GM12878 (cell line): ENCODE data around the gene DDIT4. TPM values are rescaled to one million over a fixed set of nuclear protein-coding genes. Genes with fewer than 3 reads are reported as not detected.
A peak's percentile ranks its signal among the peaks of the same experiment; 100 is the strongest.

Source experiments
- BRCA1 ChIP-seq: IDR thresholded peaks from 2 replicates; pipeline ENCODE4 v1.6.1; 2011; ENCODE audit warnings: low read depth, low read length, improper control_type of control experiment
- CEBPB ChIP-seq, 2 experiments: fragments of 150-350 bp in 1 of 2; IDR thresholded peaks; 2 replicates each; pipeline ENCODE4 v1.6.1; 2012 to 2014; ENCODE audit warnings: low read depth in 2 of 2, low read length in 2 of 2, borderline replicate concordance in 1 of 2, inconsistent platforms in 1 of 2
- CHD2 ChIP-seq: IDR thresholded peaks from 2 replicates; pipeline ENCODE4 v1.6.1; 2011; ENCODE audit warnings: low read depth, low read length, improper control_type of control experiment, borderline replicate concordance
- FOXK2 ChIP-seq: fragments of 450-650 bp; IDR thresholded peaks from 2 replicates; pipeline ENCODE4 v1.6.1; 2017; ENCODE audit warnings: mild to moderate bottlenecking, moderate library complexity
- HDGF ChIP-seq: fragments of 450-650 bp; IDR thresholded peaks from 2 replicates; pipeline ENCODE4 v1.6.1; 2016; ENCODE audit warnings: antibody characterized with exemption
- HSF1 ChIP-seq: fragments of 150-350 bp; IDR thresholded peaks from 2 replicates; pipeline ENCODE4 v1.6.1; 2014; ENCODE audit warnings: mild to moderate bottlenecking, low read depth, low read length
- IKZF1 ChIP-seq: fragments of 450-650 bp; conservative IDR thresholded peaks from 2 replicates; pipeline ENCODE4 v1.6.1; 2017; ENCODE audit warnings: antibody characterized with exemption, mild to moderate bottlenecking
- IRF4 ChIP-seq: IDR thresholded peaks from 2 replicates; pipeline ENCODE4 v1.6.1; 2011; ENCODE audit warnings: low read depth, low read length
- KLF5 ChIP-seq: fragments of 450-650 bp; IDR thresholded peaks from 2 replicates; pipeline ENCODE4 v1.6.1; 2014; ENCODE audit warnings: mild to moderate bottlenecking; ENCODE audit not compliant: partially characterized antibody
- MTA3 ChIP-seq: IDR thresholded peaks from 2 replicates; pipeline ENCODE4 v1.6.1; 2012; ENCODE audit warnings: low read length, inconsistent platforms, borderline replicate concordance
- RFX5 ChIP-seq: IDR thresholded peaks from 2 replicates; pipeline ENCODE4 v1.6.1; 2011; ENCODE audit warnings: low read depth, low read length, improper control_type of control experiment
- RUNX3 ChIP-seq: IDR thresholded peaks from 2 replicates; pipeline ENCODE4 v1.6.1; 2012; ENCODE audit warnings: low read length, inconsistent platforms
- SREBF1 ChIP-seq: IDR thresholded peaks from 2 replicates; pipeline ENCODE4 v1.6.1; 2012; ENCODE audit warnings: mild to moderate bottlenecking, low read length
- STAT3 ChIP-seq: IDR thresholded peaks from 2 replicates; pipeline ENCODE4 v1.6.1; 2011; ENCODE audit warnings: low read depth, low read length, improper control_type of control experiment
- ZBTB11 ChIP-seq: fragments of 450-650 bp; formaldehyde crosslinking; IDR thresholded peaks from 2 replicates; pipeline ENCODE4 v1.5.0; 2022; ENCODE audit warnings: mild to moderate bottlenecking, missing genetic modification characterization
- ZNF274 ChIP-seq: IDR thresholded peaks from one replicate; pipeline ENCODE4 v1.8.0; 2011; ENCODE audit not compliant: insufficient read length, insufficient read depth
- polyA plus RNA-seq, 11 experiments: library from polyadenylated mRNA; depleted of rRNA in 4 of 11; unstranded in 6 of 11; stranded (reverse) in 5 of 11; fragments of >200 nt; fragmentation: Nextera tagmentation in 4 of 11; fragmentation: Illumina TruSeq in 1 of 11; extraction: Ambion mirVana in 4 of 11; extraction: Trizol in 1 of 11; gene quantifications; 1 replicate in 1 of 11; 2 replicates in 10 of 11; pipeline versions ENCODE4 v1.2.1 to v1.2.3, GENCODE V29; 2011 to 2016; ENCODE audit warnings: inconsistent platforms in 2 of 11, missing spikeins in 2 of 11, low read depth in 1 of 11
- total RNA-seq, 4 experiments: library from RNA; depleted of rRNA in 3 of 4; stranded (reverse); fragments of >200 nt in 3 of 4; fragmentation: Illumina TruSeq in 1 of 4; extraction: Trizol in 1 of 4; gene quantifications; 2 replicates each; pipeline versions ENCODE4 v1.2.1 to v1.2.3, GENCODE V29; 2013 to 2021
- TF ChIP-seq, protein P1 (sequence below): fragments of 450-650 bp; IDR thresholded peaks from 2 replicates; pipeline ENCODE4 v1.6.1; 2017; ENCODE audit warnings: mild to moderate bottlenecking, moderate library complexity
- TF ChIP-seq, protein P2 (sequence below): IDR thresholded peaks from 2 replicates; pipeline ENCODE4 v1.6.1; 2012; ENCODE audit warnings: low read depth, low read length, improper control_type of control experiment

Gene DDIT4
- total and polyA plus RNA-seq, 10 of the 15 experiments (the other 5 are each of a cell fraction or from before 2014, with no cell fraction given): 2.1 to 277 (median 183) TPM

- TF ChIP-seq HSF1 (0 out of 2 replicates have a peak, but pooled peaks have one; percentile 2), RUNX3 (peak; percentile 74; the same call in 1 of the 2 replicates), ZBTB11 (CRISPR knock-in tag) (no peak), MTA3 (0 out of 2 replicates have a peak, but pooled peaks have one; percentile 85), FOXK2 (no peak), IRF4 (peak; percentile 99), RFX5 (no peak; the same call in 1 of the 2 replicates), ZNF274 (no peak), CHD2 (peak; percentile 93), BRCA1 (no peak), HDGF (peak; percentile 91), CEBPB (IDR thresholded peaks at IDR 0.05; ENCODE audit: borderline replicate concordance in 1 of 2, low read depth in 2 of 2, low read length in 2 of 2) (no peak), KLF5 (peak; percentile 69), STAT3 (peak; percentile 95; the same call in 1 of the 2 replicates), IKZF1 (peak; percentile 100), SREBF1 (no peak)
- TF ChIP-seq, protein P1, sequence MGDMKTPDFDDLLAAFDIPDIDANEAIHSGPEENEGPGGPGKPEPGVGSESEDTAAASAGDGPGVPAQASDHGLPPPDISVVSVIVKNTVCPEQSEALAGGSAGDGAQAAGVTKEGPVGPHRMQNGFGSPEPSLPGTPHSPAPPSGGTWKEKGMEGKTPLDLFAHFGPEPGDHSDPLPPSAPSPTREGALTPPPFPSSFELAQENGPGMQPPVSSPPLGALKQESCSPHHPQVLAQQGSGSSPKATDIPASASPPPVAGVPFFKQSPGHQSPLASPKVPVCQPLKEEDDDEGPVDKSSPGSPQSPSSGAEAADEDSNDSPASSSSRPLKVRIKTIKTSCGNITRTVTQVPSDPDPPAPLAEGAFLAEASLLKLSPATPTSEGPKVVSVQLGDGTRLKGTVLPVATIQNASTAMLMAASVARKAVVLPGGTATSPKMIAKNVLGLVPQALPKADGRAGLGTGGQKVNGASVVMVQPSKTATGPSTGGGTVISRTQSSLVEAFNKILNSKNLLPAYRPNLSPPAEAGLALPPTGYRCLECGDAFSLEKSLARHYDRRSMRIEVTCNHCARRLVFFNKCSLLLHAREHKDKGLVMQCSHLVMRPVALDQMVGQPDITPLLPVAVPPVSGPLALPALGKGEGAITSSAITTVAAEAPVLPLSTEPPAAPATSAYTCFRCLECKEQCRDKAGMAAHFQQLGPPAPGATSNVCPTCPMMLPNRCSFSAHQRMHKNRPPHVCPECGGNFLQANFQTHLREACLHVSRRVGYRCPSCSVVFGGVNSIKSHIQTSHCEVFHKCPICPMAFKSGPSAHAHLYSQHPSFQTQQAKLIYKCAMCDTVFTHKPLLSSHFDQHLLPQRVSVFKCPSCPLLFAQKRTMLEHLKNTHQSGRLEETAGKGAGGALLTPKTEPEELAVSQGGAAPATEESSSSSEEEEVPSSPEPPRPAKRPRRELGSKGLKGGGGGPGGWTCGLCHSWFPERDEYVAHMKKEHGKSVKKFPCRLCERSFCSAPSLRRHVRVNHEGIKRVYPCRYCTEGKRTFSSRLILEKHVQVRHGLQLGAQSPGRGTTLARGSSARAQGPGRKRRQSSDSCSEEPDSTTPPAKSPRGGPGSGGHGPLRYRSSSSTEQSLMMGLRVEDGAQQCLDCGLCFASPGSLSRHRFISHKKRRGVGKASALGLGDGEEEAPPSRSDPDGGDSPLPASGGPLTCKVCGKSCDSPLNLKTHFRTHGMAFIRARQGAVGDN: peak; percentile 32; the same call in 1 of the 2 replicates
- TF ChIP-seq, protein P2, sequence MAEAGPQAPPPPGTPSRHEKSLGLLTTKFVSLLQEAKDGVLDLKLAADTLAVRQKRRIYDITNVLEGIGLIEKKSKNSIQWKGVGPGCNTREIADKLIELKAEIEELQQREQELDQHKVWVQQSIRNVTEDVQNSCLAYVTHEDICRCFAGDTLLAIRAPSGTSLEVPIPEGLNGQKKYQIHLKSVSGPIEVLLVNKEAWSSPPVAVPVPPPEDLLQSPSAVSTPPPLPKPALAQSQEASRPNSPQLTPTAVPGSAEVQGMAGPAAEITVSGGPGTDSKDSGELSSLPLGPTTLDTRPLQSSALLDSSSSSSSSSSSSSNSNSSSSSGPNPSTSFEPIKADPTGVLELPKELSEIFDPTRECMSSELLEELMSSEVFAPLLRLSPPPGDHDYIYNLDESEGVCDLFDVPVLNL: no peak
Observed at GRCh38 chr10:72260976-72261783, 12.5 kb upstream of the DDIT4 start (continued).
